Measurements from ENCODE around the gene FBXL15. TPM values are rescaled to one million over a fixed set of nuclear protein-coding genes. Genes with fewer than 3 reads are reported as not detected.

FBXL15 gene
- total and polyA plus RNA-seq, 2 of the 4 experiments (the other 2 are of a cell fraction), result 3.0 to 8.4 TPM

DNA sequence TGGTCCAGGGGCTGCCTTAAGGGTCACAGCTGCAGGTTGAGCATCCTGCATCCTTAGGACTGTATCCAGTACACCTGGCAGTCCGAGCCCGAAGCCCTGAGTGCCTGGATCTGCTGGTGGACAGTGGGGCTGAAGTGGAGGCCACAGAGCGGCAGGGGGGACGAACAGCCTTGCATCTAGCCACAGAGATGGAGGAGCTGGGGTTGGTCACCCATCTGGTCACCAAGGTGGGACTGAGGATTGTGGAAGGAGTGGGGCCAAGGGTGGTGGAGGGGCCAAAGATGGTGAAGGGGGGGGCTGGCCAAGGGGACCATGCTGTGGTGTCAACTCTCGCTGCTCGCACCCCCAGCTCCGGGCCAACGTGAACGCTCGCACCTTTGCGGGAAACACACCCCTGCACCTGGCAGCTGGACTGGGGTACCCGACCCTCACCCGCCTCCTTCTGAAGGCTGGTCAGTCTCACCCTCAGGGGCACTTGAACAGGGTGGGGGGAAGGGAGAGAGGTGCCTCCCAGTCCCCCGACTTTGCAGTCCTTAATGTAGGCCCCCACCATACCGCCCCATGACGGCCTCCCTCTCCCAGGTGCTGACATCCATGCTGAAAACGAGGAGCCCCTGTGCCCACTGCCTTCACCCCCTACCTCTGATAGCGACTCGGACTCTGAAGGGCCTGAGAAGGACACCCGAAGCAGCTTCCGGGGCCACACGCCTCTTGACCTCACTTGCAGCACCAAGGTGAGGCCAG lies 19.9 kb upstream of the FBXL15 start:
- no peak for TF ChIP-seq MXI1 (IDR thresholded peaks at IDR 0.05; ENCODE audit: borderline replicate concordance, low read depth, low read length)
- no peak for TF ChIP-seq SMC3 (IDR thresholded peaks at IDR 0.05; ENCODE audit: low read depth, low read length)
- BruUV-seq (replicated peaks), result no TSS peak
- Histone ChIP-seq H3K4me1 (ENCODE audit: control insufficient read depth, insufficient read depth, low read length) (peaks cover 15% of the 10 kb centered on the region), H3K9ac (ENCODE audit: low read depth, low read length) (no peak overlapping the region), H2BK20ac (ENCODE audit: low read depth, low read length) (no peak overlapping the region), H3K9me3 (ENCODE audit: control insufficient read depth, insufficient read depth, low read length) (no peaks in the 10 kb centered on the region), H2BK5ac (ENCODE audit: low read depth, low read length, poor library complexity, severe bottlenecking) (no peak overlapping the region), H3K23ac (ENCODE audit: low read depth, low read length) (no peak overlapping the region), H2AK5ac (ENCODE audit: low read depth, low read length) (0 out of 2 replicates have a peak overlapping the region, but pooled peaks have one; percentile 5), H3K79me1 (ENCODE audit: low read depth in 1 of 2, low read length in 2 of 2) (peaks cover 26 to 29% of the 10 kb centered on the region in 2 experiments), H3K36me3 (ENCODE audit: control insufficient read depth, insufficient read depth, low read length) (peaks cover 26% of the 10 kb centered on the region), H2AK9ac (replicated peaks; ENCODE audit: low read depth, low read length, poor library complexity) (peak overlapping the region; percentile 55), H3K56ac (ENCODE audit: extremely low read depth, insufficient read depth, low read length) (no peak overlapping the region), H3K14ac (replicated peaks; ENCODE audit: low read depth, low read length) (no peak overlapping the region), H2BK15ac (ENCODE audit: low read depth, low read length) (no peak overlapping the region), H2BK120ac (ENCODE audit: low read depth, low read length) (no peak overlapping the region), H4K5ac (ENCODE audit: low read depth, low read length) (no peak overlapping the region), H3K4me3 (ENCODE audit: insufficient read depth, low read depth, low read length) (no peak overlapping the region), H3K18ac (ENCODE audit: low read depth, low read length) (no peak overlapping the region), H3K4ac (ENCODE audit: low read depth, low read length) (no peak overlapping the region), H3K27me3 (ENCODE audit: control insufficient read depth, insufficient read depth, low read length) (no peaks in the 10 kb centered on the region), H4K20me1 (ENCODE audit: insufficient read depth, low read length) (peaks cover 6% of the 10 kb centered on the region), H4K91ac (ENCODE audit: insufficient read depth, low read depth, low read length) (no peak overlapping the region), H3K4me2 (ENCODE audit: low read depth, low read length) (no peak overlapping the region), H3K27ac (ENCODE audit: insufficient read depth, low read length) (no peak overlapping the region), H4K8ac (ENCODE audit: low read depth in 2 of 2, low read length in 2 of 2) (no peak overlapping the region), H3K9me1 (ENCODE audit: insufficient read depth, low read length) (peaks cover 6% of the 10 kb centered on the region; the same call in 1 of the 2 replicates), H2AFZ (replicated peaks; ENCODE audit: low read length, poor library complexity) (no peak overlapping the region)
- ATAC-seq (ENCODE audit: low read depth) (no peak), DNase-seq (no peak)
- CTCF ChIA-PET, result interaction anchor here (1.5 kb wide), 1 partner anchor 87 kb away, joined by 3 read pairs; no protein-coding TSS in a partner anchor
- POLR2A ChIA-PET (ENCODE audit: unreplicated experiment), result no interaction called here
- in situ Hi-C loops (cut with MboI; ENCODE audit: low sequenced_read_pairs), result no loop called here
- WGBS, 2 experiments (ENCODE audit: extremely low coverage in 2 of 2, insufficient read length in 1 of 2), result 98% methylated on average over 5 of the region's 22 CpGs; no CpG with 5 or more reads in 1 of the 2 experiments
- intact Hi-C loops (cut with micrococcal nuclease), result no loop called here
- dilution Hi-C loops (cut with HindIII; ENCODE audit: low sequenced_read_pairs, unreplicated experiment), result no loop called here
